ENCODE results near the gene RAPGEF4.

Gene RAPGEF4

DNA sequence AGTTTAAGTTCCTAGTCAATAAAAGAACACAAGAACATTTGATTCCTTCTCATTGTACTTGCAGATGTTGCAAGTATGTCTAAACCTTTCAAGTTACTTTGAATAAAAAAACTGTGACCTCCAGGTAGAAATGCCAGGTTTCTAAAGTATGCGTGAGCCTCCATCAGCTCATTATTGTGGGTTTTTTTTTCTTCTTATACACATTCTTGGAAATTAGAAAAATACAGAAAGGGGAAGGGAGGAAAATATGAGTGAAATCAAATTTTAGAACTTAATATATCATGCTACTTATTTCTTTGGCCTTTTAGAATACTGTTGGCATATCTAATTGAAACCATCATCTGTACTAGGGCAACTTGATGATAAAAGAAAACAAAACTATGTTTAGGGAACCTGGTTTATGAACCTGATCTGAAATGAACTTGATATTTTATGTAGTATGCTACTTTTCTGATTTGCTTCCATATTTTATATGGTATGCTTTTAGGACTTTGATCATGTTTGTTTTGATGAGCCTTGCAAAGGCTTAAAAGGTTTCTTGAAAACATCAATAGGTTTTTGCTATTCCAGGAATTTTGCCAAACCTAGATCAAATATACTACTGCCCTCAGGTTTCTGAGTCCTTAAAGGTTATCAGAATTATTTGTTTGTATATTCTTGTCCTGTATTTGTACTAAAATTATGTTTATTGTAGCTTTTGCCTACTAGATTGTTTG lies 209.3 kb downstream of the RAPGEF4 start:
- no peak for DNase-seq

DNA sequence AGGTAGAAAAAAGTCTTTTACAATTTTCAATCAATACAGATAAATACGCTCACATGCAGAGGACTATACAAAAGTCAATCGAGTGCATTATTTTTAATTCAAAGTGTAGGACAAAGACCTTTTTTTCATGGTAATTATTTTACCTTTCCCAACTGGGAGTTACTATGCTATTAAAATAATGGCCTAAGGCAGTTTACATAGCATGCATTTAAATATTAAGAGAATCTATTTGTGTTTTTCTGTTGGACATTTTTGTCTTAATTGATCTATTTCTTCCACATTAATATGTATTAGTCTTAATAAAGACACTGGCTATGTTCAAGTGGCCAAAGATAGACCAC lies 209.8 kb downstream of the RAPGEF4 start:
- DNase-seq = no peak

- DNase-seq = no peak
Measured at GRCh38 chr2:172947461-172948153, 212.0 kb downstream of the RAPGEF4 start.

GRCh38 chr2:172949522-172949921 lies 213.9 kb downstream of the RAPGEF4 start:
- DNase-seq = no peak

GRCh38 chr2:172950565-172950964 lies 214.9 kb downstream of the RAPGEF4 start:
- DNase-seq = no peak

DNA sequence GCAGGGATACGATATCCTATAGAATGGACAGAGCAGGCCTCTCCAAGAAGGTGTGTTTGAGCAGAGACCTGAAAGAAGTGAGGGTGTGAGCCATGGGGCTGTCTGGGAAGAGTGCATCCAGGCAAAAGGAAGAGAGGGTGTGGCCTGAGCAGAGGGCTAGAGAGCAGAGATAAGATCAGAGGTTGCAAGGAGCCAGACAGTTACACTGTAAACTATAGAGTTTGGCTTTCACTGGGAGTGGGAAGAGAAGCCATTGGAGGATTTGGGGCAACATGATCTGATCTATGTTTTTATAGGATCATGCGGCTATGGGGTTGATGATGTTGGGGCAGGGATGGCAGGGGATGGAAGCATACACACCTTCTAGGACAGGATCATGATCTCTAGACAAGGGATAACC lies 215.9 kb downstream of the RAPGEF4 start:
- no peak for DNase-seq

- no peak for DNase-seq
Measured at GRCh38 chr2:172953411-172953810, 217.8 kb downstream of the RAPGEF4 start.

GRCh38 chr2:172953970-172954852 lies 218.6 kb downstream of the RAPGEF4 start:
- DNase-seq = no peak

GRCh38 chr2:172955587-172955986 lies 219.9 kb downstream of the RAPGEF4 start:
- no peak for DNase-seq

DNA sequence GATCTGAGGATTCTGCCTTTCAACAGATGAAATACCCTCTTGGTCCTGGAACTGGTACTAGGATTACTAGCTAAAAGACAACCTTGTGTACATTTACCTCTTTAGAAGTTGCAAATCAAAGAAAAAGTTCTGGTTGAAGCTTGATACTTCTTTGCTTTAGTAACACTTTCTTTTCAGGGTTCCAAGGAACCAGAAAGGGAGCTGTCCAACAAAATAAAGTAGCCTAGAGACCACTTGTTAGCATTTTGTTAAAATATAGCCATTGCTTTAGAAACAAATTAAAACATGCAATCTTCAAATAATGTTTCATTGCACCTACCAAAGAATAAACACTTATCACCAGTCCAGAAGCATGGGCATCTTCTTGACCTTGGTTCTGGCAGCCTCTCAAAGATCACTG lies 222.1 kb downstream of the RAPGEF4 start:
- no peak for DNase-seq

DNA sequence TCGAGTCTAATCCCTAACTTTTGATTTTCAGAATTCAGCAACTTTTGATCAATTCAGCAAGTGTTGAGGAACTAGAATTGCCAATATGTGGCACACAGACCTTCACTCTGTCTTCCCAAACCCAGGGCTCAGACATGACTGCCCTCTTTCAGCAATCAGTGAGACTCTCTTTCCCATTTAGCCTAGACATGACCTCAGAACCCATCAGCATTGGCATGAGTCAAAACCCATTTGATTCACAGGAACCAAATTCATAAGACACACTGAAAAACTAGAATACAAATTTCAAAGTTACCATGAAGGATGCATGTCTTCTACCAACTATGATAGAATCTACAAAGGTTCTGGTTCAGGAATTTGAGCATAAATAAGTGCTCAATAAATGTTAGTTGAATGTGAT lies 226.4 kb downstream of the RAPGEF4 start:
- no peak for DNase-seq

GRCh38 chr2:172962824-172963223 lies 227.2 kb downstream of the RAPGEF4 start:
- no peak for DNase-seq

- DNase-seq = no peak
Measured at GRCh38 chr2:172964511-172965139, 229.0 kb downstream of the RAPGEF4 start.

DNA sequence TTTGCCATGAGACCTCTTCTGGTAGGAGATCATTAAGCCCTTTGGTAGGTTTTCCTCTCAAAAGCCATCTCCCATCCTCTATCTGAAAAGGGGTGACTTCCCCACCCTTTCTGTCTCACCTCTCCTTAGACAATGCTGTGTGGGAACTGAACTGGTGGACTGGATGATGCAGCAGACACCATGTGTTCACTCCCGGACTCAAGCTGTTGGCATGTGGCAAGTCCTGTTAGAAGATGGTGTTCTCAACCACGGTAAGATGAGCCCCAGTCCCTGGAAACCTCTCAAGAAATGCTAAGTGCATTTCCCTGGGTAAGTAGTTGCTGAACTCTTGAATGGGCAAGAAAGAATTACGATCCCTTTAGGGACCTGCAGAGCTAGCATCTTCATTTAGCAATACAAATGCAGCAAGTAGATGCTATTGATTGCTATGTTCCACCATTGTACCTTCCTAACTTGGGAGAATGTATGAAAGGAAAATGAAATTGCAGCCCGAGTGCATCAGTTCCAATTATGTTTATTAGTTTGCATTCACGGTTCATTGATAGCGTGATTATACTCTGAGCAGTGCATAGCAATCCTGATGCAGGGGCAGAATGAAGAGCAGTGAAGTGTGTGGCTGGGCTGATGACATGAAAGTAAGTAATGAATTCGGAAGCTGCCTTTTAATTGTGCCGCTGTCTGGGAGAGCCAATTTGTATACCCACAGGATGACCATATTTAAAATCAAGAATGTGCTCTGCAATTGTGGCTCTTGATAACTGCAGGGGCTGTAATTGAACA lies 230.0 kb downstream of the RAPGEF4 start:
- DNase-seq = peak; percentile 53

- no peak for DNase-seq
Measured at GRCh38 chr2:172967036-172967982, 231.7 kb downstream of the RAPGEF4 start.

- no peak for DNase-seq
Measured at GRCh38 chr2:172968061-172968469, 232.4 kb downstream of the RAPGEF4 start.

DNA sequence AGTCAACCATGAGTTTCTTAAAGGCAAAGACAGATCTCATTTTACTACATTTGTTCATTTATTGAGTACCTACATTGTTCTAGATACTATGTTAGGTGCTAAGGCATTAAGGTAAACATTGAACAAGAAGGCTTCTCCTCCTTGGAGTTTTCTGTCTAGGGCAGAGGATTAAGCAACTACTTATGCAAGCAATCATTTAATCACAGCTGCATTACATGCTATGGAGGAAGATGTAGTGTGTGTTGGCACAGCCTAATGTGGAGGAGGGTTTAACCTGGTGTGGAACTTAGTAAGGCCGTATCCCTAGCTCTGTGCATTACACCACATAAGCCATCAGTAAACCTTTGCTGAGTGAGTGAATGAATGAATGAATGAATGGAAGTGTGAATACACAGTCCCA lies 233.5 kb downstream of the RAPGEF4 start:
- no peak for DNase-seq

DNA sequence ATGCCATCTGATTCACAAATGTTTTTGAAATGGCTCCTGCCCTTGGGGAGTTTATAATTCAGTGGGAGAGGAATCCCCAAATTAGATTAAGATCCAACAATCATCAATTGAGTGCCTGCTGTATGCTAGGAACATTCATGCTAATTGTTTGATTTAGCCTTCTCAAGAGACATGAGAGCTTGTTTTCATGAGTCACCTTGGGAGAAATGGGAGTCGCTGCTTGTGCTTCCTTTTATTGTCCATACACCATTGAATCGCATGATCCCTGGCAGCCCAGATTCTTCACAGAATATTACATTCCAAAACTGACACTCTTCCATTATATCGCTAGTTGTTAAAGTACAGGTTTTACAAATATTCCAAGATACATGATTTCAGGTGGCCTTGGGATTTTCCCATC lies 234.0 kb downstream of the RAPGEF4 start:
- DNase-seq = no peak

- DNase-seq = no peak
Measured at GRCh38 chr2:172970660-172971059, 235.0 kb downstream of the RAPGEF4 start.

DNA sequence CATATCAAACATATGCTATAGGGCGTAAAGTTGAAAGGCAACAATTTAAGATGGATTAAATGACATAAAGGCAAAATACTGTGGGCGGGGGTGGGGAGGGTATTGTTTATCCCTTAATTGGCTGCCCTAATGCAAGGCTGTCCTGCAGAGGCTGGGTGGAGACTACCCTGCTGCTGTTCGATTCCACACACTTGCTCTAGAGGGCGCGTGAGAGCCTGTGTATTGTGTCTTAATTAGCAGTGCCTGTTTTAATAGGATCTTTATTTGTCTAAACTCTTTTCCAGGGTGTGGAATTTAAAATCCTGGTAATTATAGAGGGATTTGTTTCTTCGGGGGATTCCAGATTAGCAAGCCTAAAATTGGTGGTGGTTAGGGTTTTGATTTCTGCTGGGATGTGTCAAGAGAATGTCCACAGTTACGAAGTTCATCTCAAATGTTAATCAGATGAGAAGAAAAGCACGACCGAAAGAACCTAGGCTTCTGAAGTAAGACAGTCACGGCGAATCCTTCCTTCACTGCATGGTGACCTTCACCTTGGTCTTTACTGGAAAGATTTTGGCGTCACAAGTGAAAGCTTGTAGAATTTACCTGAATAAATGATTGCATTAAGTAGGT lies 236.5 kb downstream of the RAPGEF4 start:
- DNase-seq = peak; percentile 15

GRCh38 chr2:172974762-172975161 lies 239.1 kb downstream of the RAPGEF4 start:
- no peak for DNase-seq

Measured in retina (tissue), 1 donor.